Vagina (tissue), 2 donors: ENCODE results near the gene TENM4.

Source experiments
- POLR2A ChIP-seq, 2 donors: fragments of 450-650 bp; IDR thresholded peaks; one replicate each; pipeline ENCODE4 v1.6.1; 2017; ENCODE audit warnings: antibody characterized with exemption in 2 of 2, mild to moderate bottlenecking in 2 of 2, moderate library complexity in 2 of 2
- TF ChIP-seq, protein P1 (sequence below), 3 experiments: fragments of 450-650 bp in 2 of 3; fragments of 200-600 bp in 1 of 3; sonication (generic) in 1 of 3; IDR thresholded peaks; one replicate each; pipeline ENCODE4 v1.5.1; 2017 to 2019; ENCODE audit warnings: antibody characterized with exemption in 3 of 3, mild to moderate bottlenecking in 2 of 3, moderate library complexity in 2 of 3

DNA sequence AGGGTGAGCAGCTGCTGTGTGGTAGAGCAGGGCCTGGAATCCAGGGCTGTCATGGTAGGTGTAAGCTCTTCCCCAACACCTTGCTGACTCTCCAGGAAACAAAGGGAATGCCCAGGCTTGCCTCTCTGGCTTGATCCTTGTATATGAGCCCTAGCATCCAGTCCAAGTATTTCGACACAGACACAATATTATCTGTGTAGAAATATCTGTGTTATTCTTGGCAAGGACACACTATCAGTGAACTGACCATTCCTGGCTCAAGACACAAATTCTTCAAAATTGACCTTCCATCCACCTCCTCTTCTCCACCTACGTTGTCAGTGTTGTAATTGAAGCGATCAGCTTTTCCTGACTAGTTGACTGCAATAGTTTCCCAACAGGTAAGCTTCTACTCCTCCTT is 554.2 kb downstream of the TENM4 start:
- TF ChIP-seq, protein P1, sequence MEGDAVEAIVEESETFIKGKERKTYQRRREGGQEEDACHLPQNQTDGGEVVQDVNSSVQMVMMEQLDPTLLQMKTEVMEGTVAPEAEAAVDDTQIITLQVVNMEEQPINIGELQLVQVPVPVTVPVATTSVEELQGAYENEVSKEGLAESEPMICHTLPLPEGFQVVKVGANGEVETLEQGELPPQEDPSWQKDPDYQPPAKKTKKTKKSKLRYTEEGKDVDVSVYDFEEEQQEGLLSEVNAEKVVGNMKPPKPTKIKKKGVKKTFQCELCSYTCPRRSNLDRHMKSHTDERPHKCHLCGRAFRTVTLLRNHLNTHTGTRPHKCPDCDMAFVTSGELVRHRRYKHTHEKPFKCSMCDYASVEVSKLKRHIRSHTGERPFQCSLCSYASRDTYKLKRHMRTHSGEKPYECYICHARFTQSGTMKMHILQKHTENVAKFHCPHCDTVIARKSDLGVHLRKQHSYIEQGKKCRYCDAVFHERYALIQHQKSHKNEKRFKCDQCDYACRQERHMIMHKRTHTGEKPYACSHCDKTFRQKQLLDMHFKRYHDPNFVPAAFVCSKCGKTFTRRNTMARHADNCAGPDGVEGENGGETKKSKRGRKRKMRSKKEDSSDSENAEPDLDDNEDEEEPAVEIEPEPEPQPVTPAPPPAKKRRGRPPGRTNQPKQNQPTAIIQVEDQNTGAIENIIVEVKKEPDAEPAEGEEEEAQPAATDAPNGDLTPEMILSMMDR (IDR thresholded peaks at IDR 0.05), result no peak
- no peak for TF ChIP-seq POLR2A (IDR thresholded peaks at IDR 0.05)
